Measurements from ENCODE around the gene TPM3.
"Not testable (repeated sequence)": the region's sequence is repeated elsewhere in the genome, so short reads cannot be mapped to it uniquely, and the experiment has no call there.

TPM3 gene

GRCh38 chr1:154159554-154159953 lies 32.3 kb downstream of the TPM3 start:
- DNase-seq: no peak

DNA sequence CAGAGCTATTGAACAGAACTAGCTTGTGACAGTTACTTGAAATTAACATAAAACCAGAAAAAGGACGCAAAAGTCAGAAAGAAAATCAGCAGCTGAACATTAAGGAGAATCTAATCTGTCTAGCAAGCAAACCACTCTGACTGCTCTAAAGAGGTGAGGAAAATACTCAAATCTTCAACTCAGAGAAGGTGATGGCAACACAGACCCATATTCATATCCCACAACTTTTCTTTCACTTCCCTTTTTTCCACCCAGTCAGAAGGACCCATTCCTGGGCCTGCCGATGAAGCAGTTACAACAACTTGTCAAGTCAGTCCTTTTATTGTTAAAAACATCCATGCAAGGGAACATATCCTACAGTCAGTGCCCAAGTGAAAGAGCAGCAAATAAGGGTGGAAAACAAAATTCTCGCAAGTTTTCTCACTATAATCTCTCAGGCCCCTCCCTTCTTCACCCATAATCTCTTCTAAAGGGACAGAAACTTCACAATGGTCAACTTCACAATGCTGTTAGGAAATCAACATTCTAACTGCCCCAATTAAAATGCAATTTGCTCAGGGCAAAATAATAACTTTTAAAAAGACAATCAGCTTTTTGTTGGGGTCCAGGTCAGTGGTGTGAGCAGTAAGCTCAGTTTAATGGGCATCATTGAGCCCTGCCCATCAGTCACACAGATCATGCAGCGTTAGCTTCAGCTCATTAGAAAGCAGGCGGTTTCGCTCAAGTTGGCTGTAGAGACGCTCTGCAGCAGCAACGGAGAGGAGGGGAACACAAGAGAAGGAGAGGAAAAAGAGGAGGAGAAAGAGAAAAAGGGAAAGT lies 33.4 kb downstream of the TPM3 start:
- DNase-seq: no peak

GRCh38 chr1:154157520-154158306 lies 34.2 kb downstream of the TPM3 start:
- DNase-seq: peak; percentile 85

DNA sequence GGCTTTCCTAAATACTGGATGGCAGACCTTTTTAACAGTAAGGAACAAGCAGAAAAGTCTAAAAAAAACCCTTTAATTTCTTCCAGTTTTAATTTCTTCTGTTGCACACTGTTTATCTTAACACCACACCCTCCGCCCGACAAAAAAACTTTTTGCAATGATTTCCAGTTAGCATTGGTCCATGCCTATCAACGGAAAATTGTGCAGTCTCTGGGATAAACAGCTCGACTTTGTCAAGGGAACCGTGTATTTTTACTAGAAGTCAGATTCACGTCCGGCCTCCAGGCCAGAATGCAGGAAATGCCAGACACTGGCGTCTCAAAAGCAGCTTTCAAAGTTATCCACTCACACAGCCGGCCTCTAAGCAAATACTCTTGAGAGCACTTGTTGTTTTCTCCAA lies 36.6 kb downstream of the TPM3 start:
- no peak for DNase-seq

DNA sequence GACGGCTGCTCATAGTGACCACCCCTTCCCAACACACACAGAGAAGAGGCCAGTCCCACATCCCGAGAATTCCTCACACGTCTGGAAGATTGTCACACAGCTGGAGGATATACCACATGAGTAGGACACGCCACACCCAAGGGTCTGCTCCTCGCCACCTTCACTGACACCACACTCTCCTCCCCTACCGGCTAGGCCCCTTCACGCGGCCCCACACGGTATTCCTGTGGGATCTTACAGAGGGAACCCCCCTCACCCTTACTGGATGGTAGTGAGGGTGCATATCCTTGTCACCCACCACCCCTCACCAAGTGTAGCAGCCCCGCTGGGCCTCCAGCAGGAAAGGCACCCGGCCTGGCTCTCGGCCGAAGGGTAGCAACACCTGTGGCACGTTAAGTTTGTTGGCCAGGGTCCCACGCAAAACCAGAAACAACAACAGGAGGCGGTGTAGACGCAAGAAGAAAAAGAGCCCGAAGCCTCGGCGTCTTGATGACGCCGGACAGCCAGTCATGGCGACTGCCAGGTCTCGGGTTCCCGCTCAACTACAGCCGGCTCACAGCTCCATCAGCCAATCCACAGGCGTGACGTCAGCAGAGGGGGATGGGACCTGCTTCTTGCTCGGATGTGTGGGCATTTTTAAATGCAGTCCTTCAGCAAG lies 37.2 kb downstream of the TPM3 start, which contains the start of gene NUP210L:
Gene NUP210L, minus strand, starts transcription at position 540 of the 658 bp plus-strand sequence.
- DNase-seq: no peak

DNA sequence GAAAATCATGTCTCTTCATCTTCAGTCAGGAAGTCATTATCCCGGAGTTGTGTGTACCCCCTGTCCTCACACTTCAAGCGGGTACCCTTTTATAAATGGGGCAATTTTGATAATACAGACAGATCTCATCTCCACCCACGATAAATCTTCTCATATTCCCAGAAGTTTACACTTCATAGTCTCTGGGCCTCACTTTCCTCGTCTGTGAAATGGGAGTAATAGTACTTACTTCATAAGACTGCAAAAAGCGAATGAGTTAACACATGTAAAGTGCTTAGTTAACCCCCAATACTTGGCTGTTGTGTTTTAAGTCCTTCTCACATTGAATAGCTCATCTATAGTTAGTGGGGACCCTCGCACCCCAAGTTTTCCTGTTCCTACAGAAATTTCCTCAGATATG lies 37.8 kb downstream of the TPM3 start:
- DNase-seq: no peak

GRCh38 chr1:154151311-154151710 lies 40.6 kb downstream of the TPM3 start:
- DNase-seq: no peak

- DNase-seq: no peak
These were observed 43.1 kb downstream of the TPM3 start for GRCh38 chr1:154148807-154149206.

GRCh38 chr1:154147505-154147904 lies 44.4 kb downstream of the TPM3 start:
- not testable (repeated sequence) for DNase-seq

GRCh38 chr1:154145986-154146385 lies 45.9 kb downstream of the TPM3 start:
- no peak for DNase-seq

GRCh38 chr1:154142358-154142757 lies 49.5 kb downstream of the TPM3 start:
- no peak for DNase-seq

DNA sequence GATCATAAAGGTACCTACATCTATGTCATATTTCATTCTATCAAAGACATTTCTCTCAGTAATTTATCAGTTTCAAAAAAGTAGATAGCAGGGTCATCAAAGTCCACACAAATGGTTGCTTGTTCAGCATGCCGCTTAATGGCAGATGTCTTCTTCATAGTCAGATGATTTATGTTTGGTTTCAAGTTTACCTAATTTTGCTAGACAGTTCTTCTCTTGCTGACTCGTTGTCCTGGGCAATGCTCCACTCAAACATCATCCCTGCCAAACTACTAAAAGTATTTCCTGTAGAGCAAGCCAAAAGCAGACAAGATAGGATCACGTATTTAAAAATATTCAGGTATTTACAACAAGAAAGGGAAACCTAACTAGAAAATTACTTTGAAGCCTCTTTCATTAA lies 50.7 kb downstream of the TPM3 start:
- no peak for DNase-seq

DNA sequence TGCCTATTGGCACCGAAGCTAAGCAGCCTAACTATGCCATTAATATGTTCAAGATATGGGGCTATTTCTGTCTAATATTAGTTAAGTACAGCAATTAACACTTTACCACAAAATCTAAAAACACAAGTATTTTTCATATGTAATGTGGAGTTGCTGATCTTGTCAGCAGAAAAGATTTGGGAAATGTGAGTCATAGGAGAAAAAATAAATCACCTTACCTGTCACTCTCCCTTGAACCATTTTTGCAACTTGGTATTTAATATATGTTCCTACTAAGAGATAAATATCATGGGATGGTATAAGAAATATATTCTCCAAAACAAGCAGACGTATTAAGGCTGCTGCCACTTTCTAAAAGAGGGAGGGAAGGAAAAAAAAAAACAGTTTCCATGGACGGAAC lies 54.0 kb downstream of the TPM3 start:
- DNase-seq: no peak

DNA sequence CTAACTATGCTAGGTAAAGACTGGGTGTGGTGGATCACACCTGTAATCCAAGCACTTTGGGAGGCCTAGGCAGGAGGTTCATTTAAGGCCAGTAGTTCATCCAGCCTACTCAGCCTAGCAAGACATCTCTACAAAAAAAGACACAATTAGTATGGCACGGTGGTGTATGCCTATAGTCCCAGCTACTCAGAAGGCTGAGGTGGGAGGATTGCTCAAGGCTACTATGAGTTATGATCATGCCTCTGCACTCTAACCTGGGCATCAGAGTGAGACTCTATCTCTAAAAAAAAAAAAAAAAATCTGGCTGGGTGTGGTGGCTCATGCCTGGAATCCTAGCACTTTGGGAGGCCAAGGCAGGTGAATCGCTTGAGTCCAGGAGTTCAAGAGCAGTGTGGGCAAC lies 58.6 kb downstream of the TPM3 start:
- DNase-seq: no peak

DNA sequence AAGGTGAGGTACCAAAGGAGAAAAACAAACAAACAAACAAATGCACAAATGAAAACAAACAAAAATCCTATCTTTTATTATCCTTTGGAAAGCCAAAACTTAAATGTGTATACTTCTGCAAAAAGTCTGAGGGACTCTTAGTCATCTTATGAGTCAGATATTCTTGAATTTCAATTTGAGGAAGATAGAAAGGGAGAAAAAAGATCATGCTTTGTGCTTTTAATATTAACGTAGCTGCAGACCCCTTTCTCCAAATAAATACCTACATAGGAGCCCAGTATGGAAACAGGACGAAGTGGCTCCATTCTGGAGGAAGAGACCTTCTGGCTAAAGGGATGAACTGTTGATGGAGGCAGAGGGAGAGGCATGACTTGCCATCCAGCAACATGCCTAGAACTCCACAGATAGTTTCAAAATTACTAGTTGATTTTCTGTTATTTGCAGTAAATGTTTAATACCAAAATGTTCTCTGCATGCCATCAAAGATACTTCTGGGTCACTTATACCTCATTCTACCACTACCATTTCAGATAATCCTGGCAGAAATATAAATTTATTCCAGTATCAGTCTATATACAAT lies 62.4 kb downstream of the TPM3 start:
- no peak for DNase-seq

GRCh38 chr1:154123205-154123604 lies 68.7 kb downstream of the TPM3 start:
- not testable (repeated sequence) for DNase-seq

DNA sequence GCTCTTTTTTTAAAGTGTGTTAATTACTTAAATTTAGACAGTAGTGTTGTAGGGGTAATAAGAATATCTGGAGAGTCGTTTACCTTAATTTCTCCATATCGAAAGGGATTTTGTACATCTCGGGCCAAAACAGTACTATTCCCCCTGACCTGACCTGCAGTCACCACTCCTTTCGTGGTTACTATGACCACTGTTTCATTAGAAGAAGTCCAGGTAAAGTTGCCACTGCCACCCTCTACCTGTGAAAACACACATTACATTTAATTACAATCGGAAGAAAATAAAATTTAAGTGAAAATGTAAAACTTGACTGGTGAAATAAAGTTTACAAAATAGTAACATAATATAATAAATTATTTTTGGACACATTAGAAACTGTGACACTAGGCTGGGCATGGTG lies 74.3 kb downstream of the TPM3 start:
- no peak for DNase-seq

DNA sequence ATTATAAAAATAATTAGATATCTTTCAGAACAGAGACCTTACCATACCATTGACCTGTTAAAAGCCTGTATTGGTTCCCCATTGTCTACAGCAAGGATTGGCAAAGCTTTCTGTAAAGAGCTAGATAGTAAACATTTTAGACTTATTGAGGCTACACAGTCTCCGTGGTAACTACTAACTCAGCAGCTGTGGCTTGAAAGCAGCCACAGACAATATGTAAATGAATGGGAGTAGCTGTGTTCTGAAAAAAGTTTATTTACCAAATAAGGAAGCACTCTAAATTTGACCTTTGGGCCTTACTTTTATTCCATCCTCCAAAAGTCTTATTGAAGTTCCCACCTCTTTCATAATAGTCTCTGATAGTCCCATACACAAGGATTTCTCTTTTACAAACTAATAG lies 76.7 kb downstream of the TPM3 start:
- DNase-seq: peak; percentile 1

All from central memory CD4-positive, alpha-beta T cell (primary cell).